NT2/D1 (cell line): ENCODE data around the gene REPS1.

Experiments used
- SUZ12 ChIP-seq: IDR thresholded peaks from 2 replicates; pipeline ENCODE4 v1.6.1; 2011; ENCODE audit not compliant: insufficient read length, insufficient read depth; ENCODE audit errors: extremely low read depth
- YY1 ChIP-seq: IDR thresholded peaks from 2 replicates; pipeline ENCODE4 v1.6.1; 2011; ENCODE audit not compliant: insufficient read length, insufficient read depth
- ZNF274 ChIP-seq: IDR thresholded peaks from 2 replicates; pipeline ENCODE4 v1.6.1; 2011; ENCODE audit warnings: mild to moderate bottlenecking, low read depth, low read length

DNA sequence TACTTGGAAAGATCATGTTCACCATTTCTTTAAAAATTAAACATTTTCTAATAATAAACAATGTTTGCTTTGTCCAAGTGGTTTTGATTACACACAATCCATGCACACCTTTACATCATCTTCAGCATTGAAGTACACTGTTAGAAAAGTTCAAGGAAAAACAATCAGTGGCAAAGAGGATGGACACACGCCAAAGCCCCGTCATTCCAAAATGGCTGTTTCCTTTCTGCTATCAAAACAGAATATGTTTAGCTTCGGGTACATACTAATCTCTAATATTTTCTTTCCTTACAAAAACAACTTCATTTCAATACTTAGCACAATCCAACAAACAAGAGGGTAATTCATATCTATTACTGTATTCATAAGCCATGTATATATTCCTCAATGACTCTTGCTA lies 24.5 kb downstream of the REPS1 start:
- TF ChIP-seq YY1: no peak
- TF ChIP-seq SUZ12: no peak
- TF ChIP-seq ZNF274: no peak
